Stimulated activated memory B cell treated with anti-CD40 and anti-IgM and Interleukin-4, amounts not matched to agents 10 μg/mL and 1 μg/mL and 100 μg/mL, for 72 hours (primary cell): ENCODE measurements around the gene C4orf54.

Experiments
- ATAC-seq: fragments of 150-1000 bp; cut with Tn5 transposase; 2 replicates; pipeline ENCODE4 v1.10.0; 2021
- H3K27ac Mint-ChIP-seq: one replicate; pipeline ENCODE4 v1.8.0; 2022; ENCODE audit warnings: mild to moderate bottlenecking, mixed read lengths
- H3K27me3 Mint-ChIP-seq: one replicate; pipeline ENCODE4 v1.8.0; 2022; ENCODE audit warnings: mixed read lengths
- H3K36me3 Mint-ChIP-seq: one replicate; pipeline ENCODE4 v1.8.0; 2022; ENCODE audit warnings: mixed read lengths
- H3K4me1 Mint-ChIP-seq: one replicate; pipeline ENCODE4 v1.8.0; 2022; ENCODE audit warnings: mixed read lengths
- H3K4me3 Mint-ChIP-seq: one replicate; pipeline ENCODE4 v1.8.0; 2022; ENCODE audit warnings: mild to moderate bottlenecking, moderate library complexity, mixed read lengths
- H3K9me3 Mint-ChIP-seq: one replicate; pipeline ENCODE4 v1.8.0; 2022; ENCODE audit warnings: mixed read lengths

The C4orf54 gene

DNA sequence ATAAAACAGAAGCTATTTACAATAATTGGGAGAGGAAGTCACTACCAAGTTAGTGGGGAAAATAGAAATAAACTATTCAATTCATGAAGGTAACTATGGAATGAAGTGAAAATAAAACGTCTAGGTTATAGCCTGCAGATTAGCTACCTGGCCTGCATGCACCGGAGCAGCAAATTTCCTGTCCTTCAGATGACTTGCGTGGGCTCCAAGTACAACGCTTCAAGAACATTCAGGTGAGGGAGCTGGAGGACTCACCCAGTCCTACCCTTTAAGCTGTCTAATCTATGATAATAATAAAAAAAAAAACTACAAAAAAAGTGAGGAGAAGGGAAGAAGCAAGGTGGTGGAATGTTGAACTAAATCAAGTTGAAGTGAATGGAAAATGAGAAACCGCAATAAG is 13.2 kb downstream of the C4orf54 start:
- no peak for ATAC-seq
- Mint-ChIP-seq H3K27me3 (peaks cover 9% of the 10 kb centered on the region), H3K4me1 (no peaks in the 10 kb centered on the region), H3K27ac (no peak overlapping the region), H3K4me3 (no peak overlapping the region), H3K9me3 (no peaks in the 10 kb centered on the region), H3K36me3 (no peaks in the 10 kb centered on the region)

GRCh38 chr4:99642725-99643489 is 14.7 kb downstream of the C4orf54 start:
- Mint-ChIP-seq H3K4me3 (no peak overlapping the region), H3K27me3 (peaks cover 9% of the 10 kb centered on the region), H3K36me3 (no peaks in the 10 kb centered on the region), H3K4me1 (no peaks in the 10 kb centered on the region), H3K27ac (no peak overlapping the region), H3K9me3 (no peaks in the 10 kb centered on the region)
- ATAC-seq, result no peak

DNA sequence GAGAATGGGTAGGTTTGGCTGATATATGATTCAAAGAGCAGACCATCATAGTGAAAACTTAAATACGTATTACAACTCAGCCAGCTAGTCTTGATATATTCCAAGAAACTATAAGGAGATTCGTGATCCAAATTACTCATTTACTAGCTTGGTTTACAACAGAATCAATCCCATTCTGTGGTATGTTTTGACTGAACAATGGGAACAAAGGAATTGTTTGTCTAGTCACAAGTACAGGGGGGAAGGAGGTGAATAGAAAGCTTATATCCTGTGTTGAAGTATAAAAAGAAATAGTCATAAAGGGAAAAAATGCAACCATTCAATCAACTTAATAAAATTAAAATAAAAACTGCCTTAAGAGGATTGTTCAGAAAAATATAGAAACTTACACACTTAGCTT is 17.0 kb downstream of the C4orf54 start:
- H3K36me3 Mint-ChIP-seq, result no peaks in the 10 kb centered on the region
- no peak overlapping the region for H3K4me3 Mint-ChIP-seq
- ATAC-seq, result no peak
- no peaks in the 10 kb centered on the region for H3K4me1 Mint-ChIP-seq
- H3K9me3 Mint-ChIP-seq, result no peaks in the 10 kb centered on the region
- no peak overlapping the region for H3K27ac Mint-ChIP-seq
- H3K27me3 Mint-ChIP-seq, result peaks cover 9% of the 10 kb centered on the region

DNA sequence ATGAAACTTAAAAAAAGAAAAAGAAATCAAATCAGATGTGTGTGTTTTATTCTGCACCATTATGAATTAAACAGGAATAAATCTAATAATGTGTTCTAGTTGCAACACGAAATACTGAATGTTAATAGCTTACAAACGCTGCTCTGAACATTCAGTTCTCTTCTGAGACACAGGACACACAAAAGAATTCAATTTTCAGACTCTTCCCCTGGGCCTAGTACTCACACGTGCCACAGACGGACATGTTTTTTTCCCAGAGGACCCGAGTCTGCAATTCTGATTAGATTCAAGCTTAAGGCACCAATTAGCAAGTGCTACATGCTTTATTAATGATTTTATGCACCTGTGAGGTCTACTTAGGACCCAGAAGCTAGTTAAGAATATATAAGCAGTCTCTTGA is 20.5 kb downstream of the C4orf54 start:
- H3K27me3 Mint-ChIP-seq, result peaks cover 9% of the 10 kb centered on the region
- peaks cover 10% of the 10 kb centered on the region for H3K4me1 Mint-ChIP-seq
- H3K36me3 Mint-ChIP-seq, result no peaks in the 10 kb centered on the region
- ATAC-seq, result no peak
- no peak overlapping the region for H3K4me3 Mint-ChIP-seq
- H3K9me3 Mint-ChIP-seq, result no peaks in the 10 kb centered on the region
- H3K27ac Mint-ChIP-seq, result no peak overlapping the region

GRCh38 chr4:99636422-99636821 is 21.2 kb downstream of the C4orf54 start:
- H3K4me1 Mint-ChIP-seq, result peaks cover 10% of the 10 kb centered on the region
- no peaks in the 10 kb centered on the region for H3K36me3 Mint-ChIP-seq
- no peak overlapping the region for H3K27ac Mint-ChIP-seq
- H3K27me3 Mint-ChIP-seq, result peaks cover 9% of the 10 kb centered on the region
- no peak overlapping the region for H3K4me3 Mint-ChIP-seq
- no peaks in the 10 kb centered on the region for H3K9me3 Mint-ChIP-seq
- ATAC-seq, result no peak

GRCh38 chr4:99635601-99636000 is 22.0 kb downstream of the C4orf54 start:
- H3K27me3 Mint-ChIP-seq, result peaks cover 5% of the 10 kb centered on the region
- no peaks in the 10 kb centered on the region for H3K36me3 Mint-ChIP-seq
- ATAC-seq, result no peak
- H3K4me3 Mint-ChIP-seq, result no peak overlapping the region
- H3K27ac Mint-ChIP-seq, result no peak overlapping the region
- H3K9me3 Mint-ChIP-seq, result no peaks in the 10 kb centered on the region
- H3K4me1 Mint-ChIP-seq, result peaks cover 10% of the 10 kb centered on the region

DNA sequence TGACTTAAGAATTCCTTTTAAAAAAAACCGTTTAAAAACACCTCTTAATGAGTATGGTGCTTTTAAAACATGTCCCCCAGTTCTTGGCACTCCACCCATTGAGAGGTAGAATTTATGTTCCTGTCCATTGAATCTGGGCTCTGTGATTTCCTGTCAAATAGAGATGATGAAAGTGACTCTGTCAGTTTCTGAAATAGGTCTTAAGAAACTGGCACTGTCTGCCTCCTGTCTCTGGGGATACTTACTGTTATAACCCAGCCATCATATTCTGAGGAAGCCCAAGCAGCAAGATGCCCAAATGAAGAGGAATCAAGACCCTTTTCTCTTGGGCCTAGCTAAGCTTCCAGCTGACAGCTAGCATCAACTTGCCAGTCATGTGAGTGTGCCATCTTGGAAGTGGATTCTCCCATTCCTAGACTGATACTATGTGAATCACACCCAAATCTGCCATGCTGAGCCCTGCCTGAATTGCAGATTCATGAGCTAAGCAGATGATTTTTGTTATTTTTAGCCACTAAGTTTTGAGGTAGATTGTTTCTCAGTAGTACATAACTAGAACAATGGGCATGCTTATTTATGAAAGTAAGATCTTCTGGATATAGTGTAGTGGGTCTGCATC is 22.8 kb downstream of the C4orf54 start:
- no peak overlapping the region for H3K4me3 Mint-ChIP-seq
- H3K27ac Mint-ChIP-seq, result no peak overlapping the region
- no peaks in the 10 kb centered on the region for H3K9me3 Mint-ChIP-seq
- no peaks in the 10 kb centered on the region for H3K36me3 Mint-ChIP-seq
- H3K27me3 Mint-ChIP-seq, result no peaks in the 10 kb centered on the region
- no peak for ATAC-seq
- peaks cover 10% of the 10 kb centered on the region for H3K4me1 Mint-ChIP-seq

DNA sequence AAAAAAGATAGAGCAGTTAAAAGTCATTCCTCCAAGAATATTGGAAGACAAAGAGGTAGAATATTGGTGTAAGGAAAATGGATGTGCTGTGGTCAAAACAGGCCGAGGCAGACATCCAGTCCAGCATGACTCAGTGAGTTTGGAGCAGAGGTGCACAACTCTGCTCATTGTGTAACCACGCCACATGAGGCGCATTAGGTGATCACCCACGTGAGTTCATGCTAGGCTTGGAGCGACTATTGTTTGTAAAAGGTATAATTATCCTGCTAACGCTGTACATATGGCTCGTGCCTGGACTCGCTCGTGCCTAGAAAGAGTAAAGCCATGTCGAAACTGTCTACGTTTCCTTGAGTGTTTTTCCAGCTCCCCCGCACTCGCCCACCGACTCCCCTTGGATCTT is 23.9 kb downstream of the C4orf54 start:
- H3K4me3 Mint-ChIP-seq, result no peak overlapping the region
- no peak overlapping the region for H3K27ac Mint-ChIP-seq
- H3K4me1 Mint-ChIP-seq, result peaks cover 10% of the 10 kb centered on the region
- no peaks in the 10 kb centered on the region for H3K9me3 Mint-ChIP-seq
- no peaks in the 10 kb centered on the region for H3K27me3 Mint-ChIP-seq
- ATAC-seq, result no peak
- no peaks in the 10 kb centered on the region for H3K36me3 Mint-ChIP-seq

DNA sequence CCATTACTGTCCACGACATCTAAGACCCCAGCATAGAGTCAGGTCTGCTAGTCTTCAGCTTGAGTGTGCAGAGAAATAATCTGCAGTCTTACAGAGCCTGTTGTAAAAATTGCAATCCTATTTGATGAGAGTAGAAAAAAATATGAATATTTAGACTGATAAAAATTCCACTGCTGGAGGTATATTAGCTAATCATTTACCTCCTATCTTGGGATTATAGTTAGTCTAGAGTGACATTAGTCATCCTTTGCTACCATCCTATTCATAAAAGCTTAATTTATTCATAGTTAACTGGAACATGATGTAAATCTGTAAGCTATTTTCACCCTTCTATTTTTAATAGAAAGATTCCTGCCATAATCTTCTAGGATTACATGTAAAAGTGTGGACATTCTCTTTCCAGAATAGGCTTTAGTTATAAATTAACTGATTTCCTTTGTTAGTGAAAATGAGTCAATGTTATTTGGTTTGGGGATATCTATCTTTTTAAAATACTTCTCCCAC is 26.7 kb downstream of the C4orf54 start:
- H3K4me3 Mint-ChIP-seq, result no peak overlapping the region
- no peak overlapping the region for H3K27ac Mint-ChIP-seq
- no peaks in the 10 kb centered on the region for H3K27me3 Mint-ChIP-seq
- peaks cover 10% of the 10 kb centered on the region for H3K4me1 Mint-ChIP-seq
- no peak for ATAC-seq
- H3K9me3 Mint-ChIP-seq, result no peaks in the 10 kb centered on the region
- no peaks in the 10 kb centered on the region for H3K36me3 Mint-ChIP-seq

GRCh38 chr4:99629962-99630554 is 27.6 kb downstream of the C4orf54 start:
- ATAC-seq, result no peak
- Mint-ChIP-seq H3K27me3 (no peaks in the 10 kb centered on the region), H3K4me1 (peaks cover 10% of the 10 kb centered on the region), H3K9me3 (no peaks in the 10 kb centered on the region), H3K27ac (no peak overlapping the region), H3K4me3 (no peak overlapping the region), H3K36me3 (no peaks in the 10 kb centered on the region)

DNA sequence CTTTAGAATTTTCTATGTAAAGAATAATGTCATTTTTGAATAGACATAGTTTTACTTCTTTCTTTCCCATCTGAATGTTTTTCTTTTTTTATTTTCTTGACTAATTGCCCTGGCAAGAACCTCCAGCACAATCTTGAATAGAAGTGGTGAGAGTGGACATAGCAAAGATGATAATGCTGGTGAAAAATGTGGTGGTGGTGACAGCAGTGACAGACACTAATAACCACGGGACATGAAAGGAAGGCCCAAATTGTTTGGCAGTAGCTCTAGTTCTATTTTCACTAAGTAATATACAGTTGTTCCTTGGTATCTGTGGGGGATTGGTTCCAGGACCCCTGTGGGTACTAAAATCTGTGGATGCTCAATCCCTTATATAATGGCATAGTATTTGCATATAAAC is 29.6 kb downstream of the C4orf54 start:
- Mint-ChIP-seq H3K4me1 (peaks cover 6% of the 10 kb centered on the region), H3K36me3 (no peaks in the 10 kb centered on the region), H3K27me3 (no peaks in the 10 kb centered on the region), H3K27ac (no peak overlapping the region), H3K4me3 (no peak overlapping the region), H3K9me3 (no peaks in the 10 kb centered on the region)
- no peak for ATAC-seq

GRCh38 chr4:99625369-99625768 is 32.3 kb downstream of the C4orf54 start:
- H3K36me3 Mint-ChIP-seq, result no peaks in the 10 kb centered on the region
- no peak overlapping the region for H3K27ac Mint-ChIP-seq
- H3K4me1 Mint-ChIP-seq, result no peaks in the 10 kb centered on the region
- H3K27me3 Mint-ChIP-seq, result no peaks in the 10 kb centered on the region
- ATAC-seq, result no peak
- no peak overlapping the region for H3K4me3 Mint-ChIP-seq
- H3K9me3 Mint-ChIP-seq, result no peaks in the 10 kb centered on the region

- Mint-ChIP-seq H3K36me3 (no peaks in the 10 kb centered on the region), H3K27me3 (no peaks in the 10 kb centered on the region), H3K4me1 (no peaks in the 10 kb centered on the region), H3K9me3 (no peaks in the 10 kb centered on the region), H3K27ac (no peak overlapping the region), H3K4me3 (no peak overlapping the region)
- ATAC-seq, result no peak
Observed at GRCh38 chr4:99624141-99624719, 33.4 kb downstream of the C4orf54 start.

DNA sequence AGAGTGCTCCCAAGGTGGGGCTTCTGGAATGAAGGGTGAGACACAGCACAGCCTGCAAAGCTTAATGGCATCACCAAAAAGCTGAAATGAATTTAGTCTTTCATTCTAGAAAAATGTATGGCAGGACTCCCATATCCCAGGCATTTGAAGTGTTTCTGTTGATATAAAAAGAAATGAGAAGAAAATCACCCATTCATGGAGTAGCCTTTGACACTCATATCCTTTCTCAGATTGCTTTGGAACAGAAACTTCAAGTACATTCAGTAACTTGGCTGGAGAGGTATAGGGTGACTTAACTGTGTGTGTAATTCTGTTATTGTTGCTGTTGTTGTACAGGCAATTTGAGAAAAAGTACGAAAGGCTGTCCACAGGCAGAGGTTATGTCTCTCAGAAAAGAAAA is 35.3 kb downstream of the C4orf54 start:
- Mint-ChIP-seq H3K9me3 (no peaks in the 10 kb centered on the region), H3K27ac (no peak overlapping the region), H3K4me1 (no peaks in the 10 kb centered on the region), H3K36me3 (no peaks in the 10 kb centered on the region), H3K4me3 (no peak overlapping the region), H3K27me3 (no peaks in the 10 kb centered on the region)
- no peak for ATAC-seq

DNA sequence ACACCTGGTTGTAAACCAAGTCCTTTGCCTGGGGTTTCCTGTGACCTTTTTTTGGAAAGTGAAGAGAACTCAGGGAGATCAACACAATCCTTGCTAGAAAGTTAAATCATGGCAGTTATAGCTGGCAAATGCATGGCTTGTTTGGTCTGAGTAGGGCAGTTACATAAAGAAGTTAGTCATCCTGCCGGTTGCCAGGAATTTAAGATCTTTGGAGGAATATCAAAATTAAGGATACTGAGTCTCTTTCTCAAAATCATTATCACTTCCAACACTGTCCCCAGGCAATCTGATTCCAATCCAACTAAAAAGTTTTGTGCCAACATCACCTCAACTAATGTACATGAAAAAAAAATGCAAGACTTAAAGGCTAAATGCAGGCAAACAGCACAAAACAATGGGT is 40.3 kb downstream of the C4orf54 start:
- Mint-ChIP-seq H3K27me3 (no peaks in the 10 kb centered on the region), H3K27ac (no peak overlapping the region), H3K9me3 (no peaks in the 10 kb centered on the region), H3K36me3 (no peaks in the 10 kb centered on the region), H3K4me1 (no peaks in the 10 kb centered on the region), H3K4me3 (no peak overlapping the region)
- no peak for ATAC-seq
